Measurements from ENCODE around the gene TAS2R41.
A peak's percentile ranks its signal among the peaks of the same experiment; 100 is the strongest.

The TAS2R41 gene

GRCh38 chr7:143451746-143452145 is 25.9 kb upstream of the TAS2R41 start:
- Histone ChIP-seq H3K23ac (ENCODE audit: low read length) (no peak overlapping the region), H3K4me3 (ENCODE audit: low read depth, low read length) (no peak overlapping the region), H3K79me2 (ENCODE audit: control insufficient read depth, insufficient read depth, low read length, poor library complexity) (no peaks in the 10 kb centered on the region)

GRCh38 chr7:143452495-143452894 is 25.2 kb upstream of the TAS2R41 start:
- H3K4me3 ChIP-seq (ENCODE audit: low read depth, low read length), result no peak overlapping the region
- no peak overlapping the region for H4K91ac ChIP-seq (ENCODE audit: low read depth, low read length)
- peaks cover 1% of the 10 kb centered on the region for H3K9me3 ChIP-seq (ENCODE audit: insufficient read depth, low read depth, low read length)
- H3K18ac ChIP-seq (ENCODE audit: low read length), result no peak overlapping the region
- no peak overlapping the region for H2BK120ac ChIP-seq (ENCODE audit: insufficient read depth, low read length, poor library complexity)
- H3K27ac ChIP-seq (ENCODE audit: low read depth, low read length), result no peak overlapping the region
- no peak overlapping the region for H3K23ac ChIP-seq (ENCODE audit: low read length)
- peak; percentile 64 to 84 for DNase-seq
- no peak overlapping the region for H2BK5ac ChIP-seq (ENCODE audit: low read depth, low read length, poor library complexity)
- H3K79me1 ChIP-seq (ENCODE audit: low read length), result no peaks in the 10 kb centered on the region
- no peaks in the 10 kb centered on the region for H3K36me3 ChIP-seq (ENCODE audit: control insufficient read depth in 1 of 2, insufficient read depth in 2 of 2, low read length in 2 of 2)
- no peak overlapping the region for H2BK12ac ChIP-seq (ENCODE audit: low read length)
- peaks cover 0 to 3% of the 10 kb centered on the region in 2 experiments for H3K4me1 ChIP-seq (ENCODE audit: control insufficient read depth in 1 of 2, insufficient read depth in 2 of 2, low read length in 2 of 2)
- no peak overlapping the region for H2AFZ ChIP-seq (ENCODE audit: insufficient read depth, low read length, poor library complexity)
- no peak overlapping the region for H3K4ac ChIP-seq (ENCODE audit: low read depth, low read length)
- no peak overlapping the region for H3K9ac ChIP-seq (ENCODE audit: low read length)
- no peak overlapping the region for H3K4me2 ChIP-seq (ENCODE audit: low read length)
- WGBS (ENCODE audit: extremely low coverage, insufficient coverage, insufficient read length), result no CpG with 5 or more reads among the region's 2 CpGs
- H3K79me2 ChIP-seq (ENCODE audit: control insufficient read depth, insufficient read depth, low read length, poor library complexity), result no peaks in the 10 kb centered on the region
- H2AK5ac ChIP-seq (ENCODE audit: low read length), result no peak overlapping the region
- H3K27me3 ChIP-seq (ENCODE audit: insufficient read depth, low read length), result no peaks in the 10 kb centered on the region
- H3K14ac ChIP-seq (ENCODE audit: low read length), result no peak overlapping the region
- H4K8ac ChIP-seq (ENCODE audit: low read depth, low read length), result no peak overlapping the region
- no peak overlapping the region for H4K12ac ChIP-seq (ENCODE audit: low read depth, low read length)

More at GRCh38 chr7:143451746-143452145, 25.9 kb upstream of the TAS2R41 start:
- Histone ChIP-seq H3K27ac (ENCODE audit: low read depth, low read length) (no peak overlapping the region), H3K27me3 (ENCODE audit: insufficient read depth, low read length) (no peaks in the 10 kb centered on the region), H3K4me1 (ENCODE audit: control insufficient read depth in 1 of 2, insufficient read depth in 2 of 2, low read length in 2 of 2) (peaks cover 0 to 3% of the 10 kb centered on the region in 2 experiments), H3K9ac (ENCODE audit: low read length) (no peak overlapping the region), H4K91ac (ENCODE audit: low read depth, low read length) (no peak overlapping the region), H3K9me3 (ENCODE audit: insufficient read depth, low read depth, low read length) (peaks cover 1% of the 10 kb centered on the region), H3K79me1 (ENCODE audit: low read length) (no peaks in the 10 kb centered on the region), H3K18ac (ENCODE audit: low read length) (no peak overlapping the region), H4K8ac (ENCODE audit: low read depth, low read length) (no peak overlapping the region), H3K36me3 (ENCODE audit: control insufficient read depth in 1 of 2, insufficient read depth in 2 of 2, low read length in 2 of 2) (no peaks in the 10 kb centered on the region), H3K4ac (ENCODE audit: low read depth, low read length) (no peak overlapping the region), H2BK120ac (ENCODE audit: insufficient read depth, low read length, poor library complexity) (no peak overlapping the region), H2AK5ac (ENCODE audit: low read length) (no peak overlapping the region), H2AFZ (ENCODE audit: insufficient read depth, low read length, poor library complexity) (no peak overlapping the region), H4K12ac (ENCODE audit: low read depth, low read length) (no peak overlapping the region), H2BK5ac (ENCODE audit: low read depth, low read length, poor library complexity) (no peak overlapping the region), H3K14ac (ENCODE audit: low read length) (no peak overlapping the region), H2BK12ac (ENCODE audit: low read length) (no peak overlapping the region), H3K4me2 (ENCODE audit: low read length) (no peak overlapping the region)
- peak; percentile 31 to 76 for DNase-seq
- WGBS (ENCODE audit: extremely low coverage, insufficient coverage, insufficient read length), result no CpG with 5 or more reads among the region's 1 CpG

GRCh38 chr7:143454091-143454680 is 23.5 kb upstream of the TAS2R41 start:
- no peaks in the 10 kb centered on the region for H3K36me3 ChIP-seq (ENCODE audit: control insufficient read depth in 1 of 2, insufficient read depth in 2 of 2, low read length in 2 of 2)
- H4K12ac ChIP-seq (ENCODE audit: low read depth, low read length), result no peak overlapping the region
- H2BK120ac ChIP-seq (ENCODE audit: insufficient read depth, low read length, poor library complexity), result no peak overlapping the region
- H3K9me3 ChIP-seq (ENCODE audit: insufficient read depth, low read depth, low read length), result peaks cover 1% of the 10 kb centered on the region
- DNase-seq, result peak in 1 of 2 donors; percentile 82
- H2BK12ac ChIP-seq (ENCODE audit: low read length), result no peak overlapping the region
- H3K4me3 ChIP-seq (ENCODE audit: low read depth, low read length), result no peak overlapping the region
- H3K4me2 ChIP-seq (ENCODE audit: low read length), result no peak overlapping the region
- no CpG with 5 or more reads among the region's 1 CpG for WGBS (ENCODE audit: extremely low coverage, insufficient coverage, insufficient read length)
- no peak overlapping the region for H4K8ac ChIP-seq (ENCODE audit: low read depth, low read length)
- peaks cover 0 to 3% of the 10 kb centered on the region in 2 experiments for H3K4me1 ChIP-seq (ENCODE audit: control insufficient read depth in 1 of 2, insufficient read depth in 2 of 2, low read length in 2 of 2)
- H2AFZ ChIP-seq (ENCODE audit: insufficient read depth, low read length, poor library complexity), result no peak overlapping the region
- no peaks in the 10 kb centered on the region for H3K79me2 ChIP-seq (ENCODE audit: control insufficient read depth, insufficient read depth, low read length, poor library complexity)
- no peak overlapping the region for H3K14ac ChIP-seq (ENCODE audit: low read length)
- no peak overlapping the region for H3K9ac ChIP-seq (ENCODE audit: low read length)
- no peak overlapping the region for H3K4ac ChIP-seq (ENCODE audit: low read depth, low read length)
- no peak overlapping the region for H2AK5ac ChIP-seq (ENCODE audit: low read length)
- no peak overlapping the region for H4K91ac ChIP-seq (ENCODE audit: low read depth, low read length)
- no peak overlapping the region for H3K18ac ChIP-seq (ENCODE audit: low read length)
- H3K23ac ChIP-seq (ENCODE audit: low read length), result no peak overlapping the region
- no peak overlapping the region for H3K27ac ChIP-seq (ENCODE audit: low read depth, low read length)
- H2BK5ac ChIP-seq (ENCODE audit: low read depth, low read length, poor library complexity), result no peak overlapping the region
- no peaks in the 10 kb centered on the region for H3K79me1 ChIP-seq (ENCODE audit: low read length)
- no peaks in the 10 kb centered on the region for H3K27me3 ChIP-seq (ENCODE audit: insufficient read depth, low read length)

- no peak overlapping the region for H2BK5ac ChIP-seq (ENCODE audit: low read depth, low read length, poor library complexity)
- no peak overlapping the region for H2BK120ac ChIP-seq (ENCODE audit: insufficient read depth, low read length, poor library complexity)
- no peak overlapping the region for H4K8ac ChIP-seq (ENCODE audit: low read depth, low read length)
- peaks cover 1% of the 10 kb centered on the region for H3K9me3 ChIP-seq (ENCODE audit: insufficient read depth, low read depth, low read length)
- no peaks in the 10 kb centered on the region for H3K36me3 ChIP-seq (ENCODE audit: control insufficient read depth in 1 of 2, insufficient read depth in 2 of 2, low read length in 2 of 2)
- no peak overlapping the region for H2AFZ ChIP-seq (ENCODE audit: insufficient read depth, low read length, poor library complexity)
- WGBS (ENCODE audit: extremely low coverage, insufficient coverage, insufficient read length), result no CpG with 5 or more reads among the region's 2 CpGs
- peaks cover 0 to 3% of the 10 kb centered on the region in 2 experiments for H3K4me1 ChIP-seq (ENCODE audit: control insufficient read depth in 1 of 2, insufficient read depth in 2 of 2, low read length in 2 of 2)
- no peak overlapping the region for H3K4ac ChIP-seq (ENCODE audit: low read depth, low read length)
- H3K79me2 ChIP-seq (ENCODE audit: control insufficient read depth, insufficient read depth, low read length, poor library complexity), result no peaks in the 10 kb centered on the region
- no peaks in the 10 kb centered on the region for H3K79me1 ChIP-seq (ENCODE audit: low read length)
- no peak for DNase-seq
- H2AK5ac ChIP-seq (ENCODE audit: low read length), result no peak overlapping the region
- no peak overlapping the region for H3K27ac ChIP-seq (ENCODE audit: low read depth, low read length)
- no peak overlapping the region for H3K9ac ChIP-seq (ENCODE audit: low read length)
- no peak overlapping the region for H3K14ac ChIP-seq (ENCODE audit: low read length)
- H3K4me3 ChIP-seq (ENCODE audit: low read depth, low read length), result no peak overlapping the region
- no peak overlapping the region for H3K4me2 ChIP-seq (ENCODE audit: low read length)
- H4K12ac ChIP-seq (ENCODE audit: low read depth, low read length), result no peak overlapping the region
- no peak overlapping the region for H2BK12ac ChIP-seq (ENCODE audit: low read length)
- H3K18ac ChIP-seq (ENCODE audit: low read length), result no peak overlapping the region
- no peaks in the 10 kb centered on the region for H3K27me3 ChIP-seq (ENCODE audit: insufficient read depth, low read length)
- no peak overlapping the region for H3K23ac ChIP-seq (ENCODE audit: low read length)
- no peak overlapping the region for H4K91ac ChIP-seq (ENCODE audit: low read depth, low read length)
These were observed 22.2 kb upstream of the TAS2R41 start for GRCh38 chr7:143455491-143455890.

All from trophoblast cell (in vitro differentiated cells and primary cell).